GM18526 (cell line): Measurements from ENCODE around the gene RASAL2.

Source experiments
- POLR2A ChIP-seq: IDR thresholded peaks from 3 replicates; pipeline ENCODE4 v1.6.1; 2011; ENCODE audit not compliant: insufficient read length; ENCODE audit errors: extremely low read depth

Gene RASAL2

GRCh38 chr1:178388418-178389145, 294.7 kb downstream of the RASAL2 start:
- TF ChIP-seq POLR2A, result no peak

- TF ChIP-seq POLR2A, result no peak
These were observed 295.5 kb downstream of the RASAL2 start for GRCh38 chr1:178389441-178389840.

- TF ChIP-seq POLR2A, result no peak
These were observed 299.5 kb downstream of the RASAL2 start for GRCh38 chr1:178393370-178393769.

GRCh38 chr1:178396789-178397188, 302.9 kb downstream of the RASAL2 start:
- no peak for TF ChIP-seq POLR2A

- TF ChIP-seq POLR2A, result no peak
These were observed 303.8 kb downstream of the RASAL2 start for GRCh38 chr1:178397678-178398077.

GRCh38 chr1:178399177-178399728, 305.3 kb downstream of the RASAL2 start:
- no peak for TF ChIP-seq POLR2A

- no peak for TF ChIP-seq POLR2A
These were observed 311.2 kb downstream of the RASAL2 start for GRCh38 chr1:178405137-178405536.

GRCh38 chr1:178407215-178407614, 313.3 kb downstream of the RASAL2 start:
- no peak for TF ChIP-seq POLR2A

GRCh38 chr1:178407655-178408054, 313.8 kb downstream of the RASAL2 start:
- TF ChIP-seq POLR2A, result no peak

GRCh38 chr1:178408871-178409270, 315.0 kb downstream of the RASAL2 start:
- TF ChIP-seq POLR2A, result no peak

- TF ChIP-seq POLR2A, result no peak
These were observed 315.6 kb downstream of the RASAL2 start for GRCh38 chr1:178409541-178409940.

- no peak for TF ChIP-seq POLR2A
These were observed 318.0 kb downstream of the RASAL2 start for GRCh38 chr1:178411756-178412399.

- TF ChIP-seq POLR2A, result no peak
These were observed 318.5 kb downstream of the RASAL2 start for GRCh38 chr1:178412400-178412770.

- no peak for TF ChIP-seq POLR2A
These were observed 324.0 kb downstream of the RASAL2 start for GRCh38 chr1:178417858-178418257.

- TF ChIP-seq POLR2A, result no peak
These were observed 324.5 kb downstream of the RASAL2 start for GRCh38 chr1:178418284-178418955.

GRCh38 chr1:178434360-178434759, 340.5 kb downstream of the RASAL2 start:
- TF ChIP-seq POLR2A, result no peak
